GM18909 (cell line): ENCODE data around the gene SLC19A1.
"Not testable (repeated sequence)": the region's sequence is repeated elsewhere in the genome, so short reads cannot be mapped to it uniquely, and the experiment has no call there.

Source experiments
- ATAC-seq: cut with Tn5 transposase; IDR thresholded peaks from one replicate; pipeline ENCODE4 v1.9.1; 2021; ENCODE audit warnings: mild to moderate bottlenecking; ENCODE audit not compliant: unreplicated experiment, poor library complexity

Gene SLC19A1

GRCh38 chr21:45509566-45510465 is 32.4 kb downstream of the SLC19A1 start:
- ATAC-seq, result no peak

GRCh38 chr21:45508607-45509565 is 33.4 kb downstream of the SLC19A1 start:
- no peak for ATAC-seq

- no peak for ATAC-seq
Observed at GRCh38 chr21:45507888-45508508, 34.2 kb downstream of the SLC19A1 start.

GRCh38 chr21:45507523-45507875 is 34.7 kb downstream of the SLC19A1 start:
- ATAC-seq, result no peak

GRCh38 chr21:45506836-45507522 is 35.3 kb downstream of the SLC19A1 start:
- no peak for ATAC-seq

GRCh38 chr21:45506241-45506817 is 35.9 kb downstream of the SLC19A1 start:
- ATAC-seq, result no peak

GRCh38 chr21:45505416-45506021 is 36.7 kb downstream of the SLC19A1 start:
- no peak for ATAC-seq

- no peak for ATAC-seq
Observed at GRCh38 chr21:45504516-45505415, 37.5 kb downstream of the SLC19A1 start.

- ATAC-seq, result no peak
Observed at GRCh38 chr21:45504021-45504515, 38.2 kb downstream of the SLC19A1 start.

GRCh38 chr21:45503226-45503625 is 39.0 kb downstream of the SLC19A1 start:
- not testable (repeated sequence) for ATAC-seq

- no peak for ATAC-seq
Observed at GRCh38 chr21:45502600-45502999, 39.6 kb downstream of the SLC19A1 start.

GRCh38 chr21:45502006-45502345 is 40.3 kb downstream of the SLC19A1 start:
- no peak for ATAC-seq

- not testable (repeated sequence) for ATAC-seq
Observed at GRCh38 chr21:45501081-45502005, 40.9 kb downstream of the SLC19A1 start.

- no peak for ATAC-seq
Observed at GRCh38 chr21:45499970-45500577, 42.2 kb downstream of the SLC19A1 start.

- ATAC-seq, result no peak
Observed at GRCh38 chr21:45499201-45499750, 43.0 kb downstream of the SLC19A1 start.

- no peak for ATAC-seq
Observed at GRCh38 chr21:45498646-45499000, 43.6 kb downstream of the SLC19A1 start.
